HepG2 (cell line): ENCODE data around the gene RABL6. TPM values are rescaled to one million over a fixed set of nuclear protein-coding genes. Genes with fewer than 3 reads are reported as not detected.

Experiments used
- CENPT ChIP-seq: sonication (generic); formaldehyde crosslinking; IDR thresholded peaks from 2 replicates; pipeline ENCODE4 v1.8.0; 2022; ENCODE audit warnings: low read depth, mild to moderate bottlenecking, moderate library complexity, missing genetic modification reagents
- CHD4 ChIP-seq: fragments of 200-600 bp; sonication (generic); IDR thresholded peaks from 2 replicates; pipeline ENCODE4 v1.7.0; 2017; ENCODE audit warnings: mild to moderate bottlenecking, low read length, borderline replicate concordance
- FOXM1 ChIP-seq: sonication (generic); formaldehyde crosslinking; IDR thresholded peaks from 2 replicates; pipeline ENCODE4 v1.5.0; 2020; ENCODE audit warnings: missing genetic modification reagents
- HIVEP1 ChIP-seq: sonication (generic); formaldehyde crosslinking; IDR thresholded peaks from 2 replicates; pipeline ENCODE4 v1.4.0; 2020; ENCODE audit warnings: mild to moderate bottlenecking, missing genetic modification reagents
- KLF6 ChIP-seq: IDR thresholded peaks from 2 replicates; pipeline ENCODE4 v1.8.0; 2016; ENCODE audit warnings: missing biosample characterization, missing genetic modification reagents
- POLR2AphosphoS5 ChIP-seq: IDR thresholded peaks from 2 replicates; pipeline ENCODE4 v1.6.1; 2012; ENCODE audit warnings: low read depth, low read length
- PREB ChIP-seq: sonication (generic); formaldehyde crosslinking; IDR thresholded peaks from 2 replicates; pipeline ENCODE4 v1.4.0; 2020; ENCODE audit warnings: missing genetic modification reagents
- RXRB ChIP-seq: IDR thresholded peaks from 2 replicates; pipeline ENCODE4 v1.6.1; 2016; ENCODE audit warnings: borderline replicate concordance, missing genetic modification reagents, missing compliant biosample characterization
- SIX1 ChIP-seq: sonication (generic); formaldehyde crosslinking; IDR thresholded peaks from 2 replicates; pipeline ENCODE4 v1.4.0; 2020; ENCODE audit warnings: missing genetic modification reagents, borderline replicate concordance
- SMC3 ChIP-seq: IDR thresholded peaks from 2 replicates; pipeline ENCODE4 v1.6.1; 2011; ENCODE audit warnings: low read length, improper control_type of control experiment
- TEAD3 ChIP-seq: optimal IDR thresholded peaks from 2 replicates; pipeline ENCODE3; 2016; ENCODE audit warnings: borderline replicate concordance
- ZBTB2 ChIP-seq: sonication (generic); formaldehyde crosslinking; IDR thresholded peaks from 2 replicates; pipeline ENCODE4 v1.8.0; 2022; ENCODE audit warnings: low read depth, missing genetic modification reagents
- ZNF101 ChIP-seq: sonication (generic); formaldehyde crosslinking; IDR thresholded peaks from 2 replicates; pipeline ENCODE4 v1.4.0; 2020; ENCODE audit warnings: mild to moderate bottlenecking, low read depth, missing genetic modification reagents, borderline replicate concordance
- ZNF367 ChIP-seq: sonication (generic); formaldehyde crosslinking; IDR thresholded peaks from 2 replicates; pipeline ENCODE4 v1.4.0; 2020; ENCODE audit warnings: missing genetic modification reagents, borderline replicate concordance
- ZNF510 ChIP-seq: sonication (generic); formaldehyde crosslinking; IDR thresholded peaks from 2 replicates; pipeline ENCODE4 v1.4.0; 2020; ENCODE audit warnings: low read depth, mild to moderate bottlenecking, missing genetic modification reagents
- ZNF746 ChIP-seq: sonication (generic); formaldehyde crosslinking; IDR thresholded peaks from 2 replicates; pipeline ENCODE4 v1.8.0; 2022; ENCODE audit warnings: mild to moderate bottlenecking, missing genetic modification reagents
- ZNF784 ChIP-seq: sonication (generic); formaldehyde crosslinking; IDR thresholded peaks from 2 replicates; pipeline ENCODE4 v1.5.1; 2020; ENCODE audit warnings: missing genetic modification reagents, mild to moderate bottlenecking, borderline replicate concordance
- polyA plus RNA-seq, 8 experiments: library from polyadenylated mRNA; depleted of rRNA in 3 of 8; stranded (reverse) in 7 of 8; unstranded in 1 of 8; fragments of >200 nt; fragmentation: Illumina TruSeq in 4 of 8; extraction: Trizol in 4 of 8; gene quantifications; 2 replicates each; pipeline versions ENCODE4 v1.2.1 to v1.2.3, GENCODE V29; 2011 to 2016; ENCODE audit warnings: low read depth in 4 of 8, missing spikeins in 1 of 8, mixed read lengths in 1 of 8; ENCODE audit not compliant: insufficient read depth in 1 of 8
- total RNA-seq, 5 experiments: library from RNA; depleted of rRNA; stranded (reverse); fragments of >200 nt; fragmentation: Illumina TruSeq; extraction: Trizol; gene quantifications; 2 replicates each; pipeline ENCODE4 v1.2.3, GENCODE V29; 2016; ENCODE audit warnings: low read depth in 1 of 5
- TF ChIP-seq, protein P1 (sequence below): sonication (generic); formaldehyde crosslinking; IDR thresholded peaks from 2 replicates; pipeline ENCODE4 v1.5.0; 2020; ENCODE audit warnings: missing genetic modification reagents, mild to moderate bottlenecking, borderline replicate concordance
- TF ChIP-seq, protein P2 (sequence below): sonication (generic); formaldehyde crosslinking; IDR thresholded peaks from 2 replicates; pipeline ENCODE4 v1.4.0; 2020; ENCODE audit warnings: missing genetic modification reagents, low read depth, mild to moderate bottlenecking, borderline replicate concordance
- TF ChIP-seq, protein P3 (sequence below): sonication (generic); formaldehyde crosslinking; IDR thresholded peaks from 2 replicates; pipeline ENCODE4 v1.4.0; 2020; ENCODE audit warnings: missing genetic modification reagents

Gene RABL6
- total and polyA plus RNA-seq, 2 of the 13 experiments (the other 11 are each of a cell fraction or from before 2014, with no cell fraction given): 81.5 to 125 TPM

- TF ChIP-seq ZBTB2 (CRISPR knock-in tag): peak; percentile 38; the same call in 1 of the 2 replicates
- 0 out of 2 replicates have a peak, but pooled peaks have one; percentile 83 for TF ChIP-seq CENPT
- TF ChIP-seq, protein P1, sequence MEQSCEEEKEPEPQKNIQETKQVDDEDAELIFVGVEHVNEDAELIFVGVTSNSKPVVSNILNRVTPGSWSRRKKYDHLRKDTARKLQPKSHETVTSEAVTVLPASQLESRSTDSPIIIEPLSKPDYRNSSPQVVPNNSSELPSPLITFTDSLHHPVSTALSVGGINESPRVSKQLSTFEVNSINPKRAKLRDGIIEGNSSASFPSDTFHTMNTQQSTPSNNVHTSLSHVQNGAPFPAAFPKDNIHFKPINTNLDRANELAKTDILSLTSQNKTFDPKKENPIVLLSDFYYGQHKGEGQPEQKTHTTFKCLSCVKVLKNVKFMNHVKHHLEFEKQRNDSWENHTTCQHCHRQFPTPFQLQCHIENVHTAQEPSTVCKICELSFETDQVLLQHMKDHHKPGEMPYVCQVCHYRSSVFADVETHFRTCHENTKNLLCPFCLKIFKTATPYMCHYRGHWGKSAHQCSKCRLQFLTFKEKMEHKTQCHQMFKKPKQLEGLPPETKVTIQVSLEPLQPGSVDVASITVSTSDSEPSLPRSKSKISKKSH (CRISPR knock-in tag): peak; percentile 86
- no peak for TF ChIP-seq CHD4
- TF ChIP-seq SIX1 (CRISPR knock-in tag): no peak
- peak; percentile 68 for TF ChIP-seq POLR2AphosphoS5
- TF ChIP-seq TEAD3 (CRISPR knock-in tag): peak; percentile 43
- no peak for TF ChIP-seq FOXM1
- TF ChIP-seq ZNF367: no peak
- TF ChIP-seq PREB (CRISPR knock-in tag): no peak
- TF ChIP-seq ZNF101 (CRISPR knock-in tag): no peak
- no peak; the same call in 1 of the 2 replicates for TF ChIP-seq ZNF510
- TF ChIP-seq, protein P2, sequence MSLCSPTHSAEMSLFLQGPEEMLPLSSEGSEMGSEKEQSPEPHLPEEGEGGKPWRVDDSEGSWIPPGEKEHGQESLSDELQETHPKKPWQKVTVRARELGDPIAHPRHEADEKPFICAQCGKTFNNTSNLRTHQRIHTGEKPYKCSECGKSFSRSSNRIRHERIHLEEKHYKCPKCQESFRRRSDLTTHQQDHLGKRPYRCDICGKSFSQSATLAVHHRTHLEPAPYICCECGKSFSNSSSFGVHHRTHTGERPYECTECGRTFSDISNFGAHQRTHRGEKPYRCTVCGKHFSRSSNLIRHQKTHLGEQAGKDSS (CRISPR knock-in tag): no peak; the same call in 1 of the 2 replicates
- no peak for TF ChIP-seq ZNF746 (CRISPR knock-in tag)
- TF ChIP-seq RXRB (CRISPR knock-in tag): peak; percentile 8; the same call in 1 of the 2 replicates
- TF ChIP-seq, protein P3, sequence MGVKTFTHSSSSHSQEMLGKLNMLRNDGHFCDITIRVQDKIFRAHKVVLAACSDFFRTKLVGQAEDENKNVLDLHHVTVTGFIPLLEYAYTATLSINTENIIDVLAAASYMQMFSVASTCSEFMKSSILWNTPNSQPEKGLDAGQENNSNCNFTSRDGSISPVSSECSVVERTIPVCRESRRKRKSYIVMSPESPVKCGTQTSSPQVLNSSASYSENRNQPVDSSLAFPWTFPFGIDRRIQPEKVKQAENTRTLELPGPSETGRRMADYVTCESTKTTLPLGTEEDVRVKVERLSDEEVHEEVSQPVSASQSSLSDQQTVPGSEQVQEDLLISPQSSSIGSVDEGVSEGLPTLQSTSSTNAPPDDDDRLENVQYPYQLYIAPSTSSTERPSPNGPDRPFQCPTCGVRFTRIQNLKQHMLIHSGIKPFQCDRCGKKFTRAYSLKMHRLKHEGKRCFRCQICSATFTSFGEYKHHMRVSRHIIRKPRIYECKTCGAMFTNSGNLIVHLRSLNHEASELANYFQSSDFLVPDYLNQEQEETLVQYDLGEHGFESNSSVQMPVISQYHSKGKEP (CRISPR knock-in tag): no peak
- peak; percentile 47; the same call in 1 of the 2 replicates for TF ChIP-seq HIVEP1 (CRISPR knock-in tag)
- no peak for TF ChIP-seq ZNF784 (CRISPR knock-in tag)
- TF ChIP-seq SMC3: no peak
- TF ChIP-seq KLF6 (CRISPR knock-in tag): no peak
Observed at GRCh38 chr9:136847826-136848392, 40.2 kb downstream of the RABL6 start (continued).
